CD4-positive, alpha-beta T cell treated with Interleukin-1 beta for 1 hour (primary cell): Measurements from ENCODE around the gene WDFY1.
A peak's percentile ranks its signal among the peaks of the same experiment; 100 is the strongest.

Experiments used
- DNase-seq, 2 donors: peaks; one replicate each; pipeline ENCODE4 v3.0.0-alpha.2; 2020 to 2022

The WDFY1 gene

GRCh38 chr2:223944703-223945531, at the start of gene WDFY1:
TSS of gene WDFY1 (minus strand) at chr2:223945335. CDS start at chr2:223945284, 51 bp downstream.
- DNase-seq = peak; percentile 80 to 82

GRCh38 chr2:223994562-223995162, 49.5 kb upstream of the WDFY1 start:
- no peak for DNase-seq

- peak; percentile 50 to 62 for DNase-seq
Measured at GRCh38 chr2:223993634-223994232, 48.6 kb upstream of the WDFY1 start.

GRCh38 chr2:223991611-223992010, 46.5 kb upstream of the WDFY1 start:
- no peak for DNase-seq

- DNase-seq = no peak
Measured at GRCh38 chr2:223989856-223990232, 44.7 kb upstream of the WDFY1 start.

GRCh38 chr2:223989206-223989855, 44.2 kb upstream of the WDFY1 start:
- no peak for DNase-seq

- no peak for DNase-seq
Measured at GRCh38 chr2:223981241-223981640, 36.1 kb upstream of the WDFY1 start.

GRCh38 chr2:223980803-223981202, 35.7 kb upstream of the WDFY1 start:
- no peak for DNase-seq

- no peak for DNase-seq
Measured at GRCh38 chr2:223980397-223980735, 35.2 kb upstream of the WDFY1 start.

- DNase-seq = no peak
Measured at GRCh38 chr2:223979730-223980396, 34.7 kb upstream of the WDFY1 start.

GRCh38 chr2:223978451-223978850, 33.3 kb upstream of the WDFY1 start:
- no peak for DNase-seq

- no peak for DNase-seq
Measured at GRCh38 chr2:223976635-223977226, 31.6 kb upstream of the WDFY1 start.

GRCh38 chr2:223973606-223974005, 28.5 kb upstream of the WDFY1 start:
- DNase-seq = no peak

GRCh38 chr2:223972656-223973102, 27.5 kb upstream of the WDFY1 start:
- no peak for DNase-seq

GRCh38 chr2:223971731-223972130, 26.6 kb upstream of the WDFY1 start:
- DNase-seq = no peak

GRCh38 chr2:223970343-223971128, 25.4 kb upstream of the WDFY1 start:
- peak; percentile 16 to 73 for DNase-seq

- DNase-seq = no peak
Measured at GRCh38 chr2:223969856-223970255, 24.7 kb upstream of the WDFY1 start.

- DNase-seq = no peak
Measured at GRCh38 chr2:223969315-223969714, 24.2 kb upstream of the WDFY1 start.

- DNase-seq = no peak
Measured at GRCh38 chr2:223967981-223968380, 22.8 kb upstream of the WDFY1 start.

- no peak for DNase-seq
Measured at GRCh38 chr2:223959688-223960087, 14.6 kb upstream of the WDFY1 start.

- peak; percentile 94 to 95 for DNase-seq
Measured at GRCh38 chr2:223957092-223957851, 12.1 kb upstream of the WDFY1 start, which contains the start of gene MRPL44. TSS of gene MRPL44 (plus strand) at chr2:223957463. CDS start at chr2:223957473, 10 bp downstream.
